Skeletal muscle cell (primary cell): Measurements from ENCODE around the gene TSPAN33.
"Not testable (repeated sequence)": the region's sequence is repeated elsewhere in the genome, so short reads cannot be mapped to it uniquely, and the experiment has no call there.

Experiments used
- DNase-seq: peaks from one replicate; pipeline ENCODE4 v3.0.0-alpha.2; 2010; ENCODE audit warnings: low read depth
- H3K4me3 ChIP-seq: 2 replicates; pipeline ENCODE4 v1.5.1; 2011; ENCODE audit warnings: low read depth, mild to moderate bottlenecking, control low read depth, low read length, moderate library complexity

The TSPAN33 gene

DNA sequence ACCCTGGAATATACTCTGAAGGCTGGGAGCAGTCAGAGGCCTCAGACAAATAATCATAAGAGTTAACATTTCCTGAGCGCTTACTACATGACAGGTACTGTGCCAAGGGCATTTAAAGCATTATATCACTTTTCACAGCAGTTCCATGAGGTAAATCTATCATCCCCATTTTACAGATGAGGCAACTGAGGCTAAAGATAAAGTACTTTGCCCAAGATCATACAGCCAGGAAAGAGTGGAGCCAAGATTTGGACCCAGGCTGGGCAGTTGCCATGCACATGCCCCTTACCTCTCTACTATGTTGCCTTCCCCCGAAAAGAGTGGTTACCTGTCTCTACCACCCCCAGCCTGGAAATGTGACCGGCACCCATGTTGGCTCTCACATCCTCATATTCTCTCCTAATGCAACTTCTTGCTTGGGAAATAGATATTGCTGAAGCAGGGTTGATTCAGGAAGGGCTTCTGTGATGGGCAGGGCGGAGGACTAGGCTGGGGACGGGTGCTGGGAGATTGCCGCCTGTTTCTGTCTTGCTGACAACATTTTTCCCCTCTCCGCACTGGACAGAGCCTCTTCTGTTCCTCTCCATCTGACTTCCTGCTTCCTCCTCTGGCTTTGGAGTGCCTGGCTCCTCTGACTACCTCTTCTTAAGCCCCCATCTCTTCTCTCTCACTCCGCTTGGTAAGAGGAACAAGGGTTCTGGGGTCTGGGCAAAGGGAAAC, 57.7 kb downstream of the TSPAN33 start:
- DNase-seq = no peak

GRCh38 chr7:129203050-129203741, 58.7 kb downstream of the TSPAN33 start:
- no peak for DNase-seq
- no peak overlapping the region for H3K4me3 ChIP-seq

More for the DNA sequence above, 57.7 kb downstream of the TSPAN33 start:
- no peak overlapping the region for H3K4me3 ChIP-seq

GRCh38 chr7:129205126-129205818, 60.8 kb downstream of the TSPAN33 start:
- DNase-seq = no peak
- no peak overlapping the region for H3K4me3 ChIP-seq

- H3K4me3 ChIP-seq = no peak overlapping the region
Observed at GRCh38 chr7:129205987-129206785, 61.7 kb downstream of the TSPAN33 start.

DNA sequence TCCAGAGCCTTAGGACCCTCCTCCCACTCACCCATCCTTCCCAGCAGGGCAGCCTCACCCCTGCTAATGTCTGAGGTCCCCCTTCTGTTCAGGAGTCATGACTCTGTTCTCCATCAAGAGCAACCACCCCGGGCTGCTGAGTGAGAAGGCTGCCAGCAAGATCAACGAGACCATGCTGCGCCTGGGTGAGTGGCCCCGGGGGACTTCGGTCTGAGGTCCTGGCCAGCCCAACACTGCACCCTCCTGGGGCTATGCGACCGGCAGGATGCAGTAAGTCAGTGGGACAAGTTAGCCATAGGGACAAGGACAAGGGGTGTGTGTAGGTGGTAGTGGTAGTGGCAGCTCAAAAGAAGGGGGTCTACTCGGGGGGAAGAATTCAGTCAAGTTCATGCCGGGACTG, 64.2 kb downstream of the TSPAN33 start:
- DNase-seq = no peak
- H3K4me3 ChIP-seq = no peak overlapping the region

More at GRCh38 chr7:129205987-129206785, 61.7 kb downstream of the TSPAN33 start:
- DNase-seq = no peak

DNA sequence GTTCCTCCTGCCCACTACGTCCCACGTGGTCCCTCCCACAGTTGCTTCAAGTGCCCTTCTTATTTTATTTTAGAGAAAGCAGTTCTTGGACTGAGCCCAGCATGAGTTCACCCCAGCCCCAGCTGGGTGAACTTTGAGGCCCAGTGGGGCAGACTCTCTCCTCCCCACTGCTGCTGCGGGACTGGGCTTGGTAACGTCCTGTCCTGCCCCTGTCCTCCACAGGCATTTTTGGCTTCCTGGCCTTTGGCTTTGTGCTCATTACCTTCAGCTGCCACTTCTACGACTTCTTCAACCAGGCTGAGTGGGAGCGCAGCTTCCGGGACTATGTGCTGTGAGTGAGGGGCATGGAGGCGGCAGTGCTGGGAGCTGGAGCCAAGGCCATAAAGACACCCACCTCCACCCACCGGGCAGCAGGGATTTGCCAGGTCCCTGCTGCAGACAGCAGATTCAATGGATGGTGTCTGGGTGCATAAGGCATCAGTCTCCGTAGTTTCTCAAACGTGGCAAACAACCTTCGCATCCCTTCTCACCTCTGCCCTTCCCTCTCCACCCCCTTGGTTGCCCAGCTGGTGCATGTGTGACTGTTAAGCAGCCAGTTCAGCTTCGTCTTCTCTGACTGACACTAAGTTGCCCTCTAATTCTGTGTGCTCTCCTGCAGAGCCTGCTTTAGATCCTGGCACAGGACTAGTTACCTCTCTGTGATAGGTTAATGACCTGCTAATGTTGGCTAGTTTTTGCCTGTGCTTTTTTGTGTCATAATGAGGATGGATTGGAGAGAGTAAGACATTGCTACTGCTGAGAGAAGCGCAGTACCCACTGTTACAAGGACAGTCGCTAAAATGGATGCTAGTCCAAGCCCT, 64.8 kb downstream of the TSPAN33 start:
- DNase-seq = no peak
- no peak overlapping the region for H3K4me3 ChIP-seq

- DNase-seq = no peak
- H3K4me3 ChIP-seq = no peak overlapping the region
Observed at GRCh38 chr7:129210256-129210988, 65.9 kb downstream of the TSPAN33 start.

GRCh38 chr7:129210989-129211312, 66.4 kb downstream of the TSPAN33 start:
- H3K4me3 ChIP-seq = no peak overlapping the region
- no peak for DNase-seq

GRCh38 chr7:129212126-129212525, 67.6 kb downstream of the TSPAN33 start:
- H3K4me3 ChIP-seq = no peak overlapping the region
- no peak for DNase-seq

- DNase-seq = no peak
Observed at GRCh38 chr7:129212596-129212995, 68.1 kb downstream of the TSPAN33 start.

GRCh38 chr7:129213828-129214227, 69.3 kb downstream of the TSPAN33 start:
- no peak for DNase-seq

More at GRCh38 chr7:129212596-129212995, 68.1 kb downstream of the TSPAN33 start:
- H3K4me3 ChIP-seq = no peak overlapping the region

DNA sequence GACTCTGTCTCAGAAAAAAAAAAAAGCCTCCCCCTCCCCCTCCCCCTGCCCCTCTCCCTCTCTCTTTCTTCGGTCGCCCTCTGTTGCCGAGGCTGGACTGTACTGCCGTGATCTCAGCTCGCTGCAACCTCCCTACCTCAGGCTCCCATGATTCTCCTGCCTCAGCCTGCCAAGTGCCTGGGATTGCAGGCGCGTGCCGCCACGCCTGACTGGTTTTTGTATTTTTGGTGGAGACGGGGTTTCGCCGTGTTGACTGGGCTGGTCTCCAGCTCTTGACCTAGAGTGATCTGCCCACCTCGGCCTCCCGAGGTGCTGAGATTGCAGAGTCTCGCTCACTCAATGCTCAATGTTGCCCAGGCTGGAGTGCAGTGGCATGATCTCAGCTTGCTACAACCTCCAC, 71.2 kb downstream of the TSPAN33 start:
- not testable (repeated sequence) for DNase-seq, H3K4me3 ChIP-seq

More at GRCh38 chr7:129213828-129214227, 69.3 kb downstream of the TSPAN33 start:
- no peak overlapping the region for H3K4me3 ChIP-seq

GRCh38 chr7:129216101-129216715, 71.7 kb downstream of the TSPAN33 start:
- not testable (repeated sequence) for DNase-seq, H3K4me3 ChIP-seq

DNA sequence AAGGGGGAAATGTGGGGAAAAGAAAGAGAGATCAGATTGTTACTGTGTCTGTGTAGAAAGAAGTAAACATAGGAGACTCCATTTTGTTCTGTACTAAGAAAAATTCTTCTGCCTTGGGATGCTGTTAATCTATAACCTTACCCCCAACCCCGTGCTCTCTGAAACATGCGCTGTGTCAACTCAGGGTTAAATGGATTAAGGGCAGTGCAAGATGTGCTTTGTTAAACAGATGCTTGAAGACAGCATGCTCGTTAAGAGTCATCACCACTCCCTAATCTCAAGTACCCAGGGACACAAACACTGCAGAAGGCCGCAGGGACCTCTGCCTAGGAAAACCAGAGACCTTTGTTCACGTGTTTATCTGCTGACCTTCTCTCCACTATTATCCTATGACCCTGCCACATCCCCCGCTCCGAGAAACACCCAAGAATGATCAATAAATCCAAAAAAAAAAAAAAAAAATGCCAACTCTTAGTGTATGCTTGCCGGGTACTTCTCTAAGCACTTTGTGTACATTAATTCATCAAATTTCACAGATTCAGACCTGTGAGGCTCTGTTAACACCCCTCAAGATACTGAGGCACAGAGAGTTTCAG, 72.4 kb downstream of the TSPAN33 start:
- not testable (repeated sequence) for H3K4me3 ChIP-seq, DNase-seq

- no peak overlapping the region for H3K4me3 ChIP-seq
- peak; percentile 27 for DNase-seq
Observed at GRCh38 chr7:129218514-129219062, 74.1 kb downstream of the TSPAN33 start.

GRCh38 chr7:129219166-129219565, 74.7 kb downstream of the TSPAN33 start:
- DNase-seq, H3K4me3 ChIP-seq: not testable (repeated sequence)
